Myocyte (in vitro differentiated cells): ENCODE data around the gene HTRA3. TPM values are rescaled to one million over a fixed set of nuclear protein-coding genes. Genes with fewer than 3 reads are reported as not detected.
A peak's percentile ranks its signal among the peaks of the same experiment; 100 is the strongest.
"Not testable (repeated sequence)": the region's sequence is repeated elsewhere in the genome, so short reads cannot be mapped to it uniquely, and the experiment has no call there.

Experiments used
- DNase-seq: peaks from one replicate; pipeline ENCODE4 v3.0.0-alpha.2; 2012; ENCODE audit warnings: low read depth
- total RNA-seq: library from RNA; depleted of rRNA; stranded (reverse); fragments of >200 nt; gene quantifications from 2 replicates; pipeline ENCODE4 v1.2.3, GENCODE V29; 2014

HTRA3 gene
- total RNA-seq, 1 donor from 2014 or later = 35.0 TPM

- no peak for DNase-seq
These were observed 68.9 kb downstream of the HTRA3 start for GRCh38 chr4:8338351-8338961.

- peak; percentile 61 for DNase-seq
These were observed 71.3 kb downstream of the HTRA3 start for GRCh38 chr4:8340781-8341241.

GRCh38 chr4:8341281-8341680 lies 71.7 kb downstream of the HTRA3 start:
- DNase-seq = not testable (repeated sequence)

GRCh38 chr4:8341691-8342090 lies 72.1 kb downstream of the HTRA3 start:
- DNase-seq = no peak

- DNase-seq = no peak
These were observed 73.2 kb downstream of the HTRA3 start for GRCh38 chr4:8342651-8343261.

GRCh38 chr4:8343262-8343966 lies 73.9 kb downstream of the HTRA3 start:
- peak; percentile 54 for DNase-seq

GRCh38 chr4:8343967-8344331 lies 74.4 kb downstream of the HTRA3 start:
- no peak for DNase-seq

GRCh38 chr4:8344377-8344776 lies 74.8 kb downstream of the HTRA3 start:
- DNase-seq = peak; percentile 88

- no peak for DNase-seq
These were observed 75.7 kb downstream of the HTRA3 start for GRCh38 chr4:8345053-8345945.

- DNase-seq = no peak
These were observed 76.6 kb downstream of the HTRA3 start for GRCh38 chr4:8345946-8346814.

- no peak for DNase-seq
These were observed 77.5 kb downstream of the HTRA3 start for GRCh38 chr4:8346838-8347605.

- no peak for DNase-seq
These were observed 78.1 kb downstream of the HTRA3 start for GRCh38 chr4:8347660-8348059.

GRCh38 chr4:8348071-8348470 lies 78.5 kb downstream of the HTRA3 start:
- DNase-seq = no peak

- DNase-seq = not testable (repeated sequence)
These were observed 79.7 kb downstream of the HTRA3 start for GRCh38 chr4:8349236-8349635.

- no peak for DNase-seq
These were observed 80.2 kb downstream of the HTRA3 start for GRCh38 chr4:8349664-8350236.

GRCh38 chr4:8350352-8350751 lies 80.8 kb downstream of the HTRA3 start:
- no peak for DNase-seq

- DNase-seq = no peak
These were observed 81.4 kb downstream of the HTRA3 start for GRCh38 chr4:8350841-8351461.

GRCh38 chr4:8351931-8352367 lies 82.4 kb downstream of the HTRA3 start:
- peak; percentile 75 for DNase-seq
